ENCODE measurements around the gene SUSD1.

DNA sequence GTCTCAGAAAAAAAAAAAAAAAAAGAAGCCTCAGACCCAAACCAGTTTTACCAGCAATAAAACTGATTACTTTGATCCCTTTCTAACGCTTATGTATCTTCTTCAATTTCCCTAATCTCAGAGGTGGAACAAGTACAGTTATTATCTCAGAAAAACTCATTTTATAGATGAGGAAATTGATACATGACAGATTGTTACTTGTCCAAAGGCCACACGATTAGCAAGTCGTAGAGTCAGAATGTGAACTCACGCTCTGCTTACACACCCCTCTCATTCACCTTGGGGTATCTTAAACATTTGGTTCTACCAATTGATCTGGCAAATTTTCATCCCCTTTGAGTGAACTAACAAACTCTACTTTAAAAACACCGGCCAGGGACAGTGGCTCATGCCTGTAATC lies 110.2 kb downstream of the SUSD1 start:
- no peak for TF ChIP-seq POLR2AphosphoS5 (IDR thresholded peaks at IDR 0.05; ENCODE audit: low read depth, low read length)
- TF ChIP-seq, protein P1, sequence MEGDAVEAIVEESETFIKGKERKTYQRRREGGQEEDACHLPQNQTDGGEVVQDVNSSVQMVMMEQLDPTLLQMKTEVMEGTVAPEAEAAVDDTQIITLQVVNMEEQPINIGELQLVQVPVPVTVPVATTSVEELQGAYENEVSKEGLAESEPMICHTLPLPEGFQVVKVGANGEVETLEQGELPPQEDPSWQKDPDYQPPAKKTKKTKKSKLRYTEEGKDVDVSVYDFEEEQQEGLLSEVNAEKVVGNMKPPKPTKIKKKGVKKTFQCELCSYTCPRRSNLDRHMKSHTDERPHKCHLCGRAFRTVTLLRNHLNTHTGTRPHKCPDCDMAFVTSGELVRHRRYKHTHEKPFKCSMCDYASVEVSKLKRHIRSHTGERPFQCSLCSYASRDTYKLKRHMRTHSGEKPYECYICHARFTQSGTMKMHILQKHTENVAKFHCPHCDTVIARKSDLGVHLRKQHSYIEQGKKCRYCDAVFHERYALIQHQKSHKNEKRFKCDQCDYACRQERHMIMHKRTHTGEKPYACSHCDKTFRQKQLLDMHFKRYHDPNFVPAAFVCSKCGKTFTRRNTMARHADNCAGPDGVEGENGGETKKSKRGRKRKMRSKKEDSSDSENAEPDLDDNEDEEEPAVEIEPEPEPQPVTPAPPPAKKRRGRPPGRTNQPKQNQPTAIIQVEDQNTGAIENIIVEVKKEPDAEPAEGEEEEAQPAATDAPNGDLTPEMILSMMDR (CRISPR knock-in tag; IDR thresholded peaks at IDR 0.05): no peak
- TF ChIP-seq, protein P2, sequence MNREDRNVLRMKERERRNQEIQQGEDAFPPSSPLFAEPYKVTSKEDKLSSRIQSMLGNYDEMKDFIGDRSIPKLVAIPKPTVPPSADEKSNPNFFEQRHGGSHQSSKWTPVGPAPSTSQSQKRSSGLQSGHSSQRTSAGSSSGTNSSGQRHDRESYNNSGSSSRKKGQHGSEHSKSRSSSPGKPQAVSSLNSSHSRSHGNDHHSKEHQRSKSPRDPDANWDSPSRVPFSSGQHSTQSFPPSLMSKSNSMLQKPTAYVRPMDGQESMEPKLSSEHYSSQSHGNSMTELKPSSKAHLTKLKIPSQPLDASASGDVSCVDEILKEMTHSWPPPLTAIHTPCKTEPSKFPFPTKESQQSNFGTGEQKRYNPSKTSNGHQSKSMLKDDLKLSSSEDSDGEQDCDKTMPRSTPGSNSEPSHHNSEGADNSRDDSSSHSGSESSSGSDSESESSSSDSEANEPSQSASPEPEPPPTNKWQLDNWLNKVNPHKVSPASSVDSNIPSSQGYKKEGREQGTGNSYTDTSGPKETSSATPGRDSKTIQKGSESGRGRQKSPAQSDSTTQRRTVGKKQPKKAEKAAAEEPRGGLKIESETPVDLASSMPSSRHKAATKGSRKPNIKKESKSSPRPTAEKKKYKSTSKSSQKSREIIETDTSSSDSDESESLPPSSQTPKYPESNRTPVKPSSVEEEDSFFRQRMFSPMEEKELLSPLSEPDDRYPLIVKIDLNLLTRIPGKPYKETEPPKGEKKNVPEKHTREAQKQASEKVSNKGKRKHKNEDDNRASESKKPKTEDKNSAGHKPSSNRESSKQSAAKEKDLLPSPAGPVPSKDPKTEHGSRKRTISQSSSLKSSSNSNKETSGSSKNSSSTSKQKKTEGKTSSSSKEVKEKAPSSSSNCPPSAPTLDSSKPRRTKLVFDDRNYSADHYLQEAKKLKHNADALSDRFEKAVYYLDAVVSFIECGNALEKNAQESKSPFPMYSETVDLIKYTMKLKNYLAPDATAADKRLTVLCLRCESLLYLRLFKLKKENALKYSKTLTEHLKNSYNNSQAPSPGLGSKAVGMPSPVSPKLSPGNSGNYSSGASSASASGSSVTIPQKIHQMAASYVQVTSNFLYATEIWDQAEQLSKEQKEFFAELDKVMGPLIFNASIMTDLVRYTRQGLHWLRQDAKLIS (CRISPR knock-in tag; IDR thresholded peaks at IDR 0.05): no peak

All from HepG2 (cell line).